ENCODE measurements around the gene TROAP. TPM values are rescaled to one million over a fixed set of nuclear protein-coding genes. Genes with fewer than 3 reads are reported as not detected.

The TROAP gene
- total RNA-seq, 2 experiments from 2014 or later = 141 to 150 TPM

DNA sequence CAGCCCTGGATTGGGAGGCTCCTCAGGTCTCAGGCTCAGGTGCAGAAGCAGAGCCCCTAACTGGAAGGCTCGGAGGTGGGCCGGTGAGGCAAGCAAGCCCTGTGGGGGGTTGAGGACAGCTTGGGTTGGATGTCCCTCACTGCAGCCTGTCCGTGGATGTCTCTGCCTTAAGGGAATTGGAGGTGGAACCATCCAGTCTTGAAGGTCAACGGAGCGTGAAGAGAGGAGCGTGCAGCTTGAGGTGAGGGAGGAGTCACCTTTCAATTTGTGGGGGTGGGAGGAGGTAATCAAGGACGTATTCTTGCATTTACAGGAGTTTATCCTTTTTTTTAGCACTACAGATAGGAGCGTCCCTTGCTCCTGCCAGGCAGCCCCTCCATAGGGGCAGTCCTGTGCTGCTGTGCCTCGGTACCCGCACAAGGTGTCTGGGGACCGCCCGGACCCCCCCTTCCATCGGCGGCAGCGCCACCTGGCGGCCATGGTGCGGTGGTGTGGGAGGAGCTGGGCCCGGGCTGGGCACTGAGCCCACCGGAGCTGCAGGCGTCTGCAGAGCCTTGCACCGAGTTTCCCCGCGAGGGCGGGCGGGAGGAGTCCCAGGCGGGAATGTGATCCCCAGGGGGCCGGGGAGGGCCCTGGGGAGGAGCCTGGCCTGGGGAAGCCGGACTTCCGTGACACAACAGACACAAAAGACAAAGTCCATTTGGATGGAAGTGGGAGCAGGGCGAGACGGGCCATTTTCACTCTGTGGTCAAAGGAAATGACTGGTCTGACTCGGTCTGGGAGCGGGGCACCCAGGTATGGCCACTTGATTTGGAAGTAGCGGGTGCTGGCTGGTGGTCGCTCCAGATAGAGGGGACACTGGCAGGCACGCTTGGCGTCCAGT is 24.5 kb downstream of the TROAP start:
- no peak overlapping the region for H3K27ac ChIP-seq (ENCODE audit: low read depth, low read length, poor library complexity, severe bottlenecking)
- no peaks in the 10 kb centered on the region for H3K79me2 ChIP-seq (ENCODE audit: insufficient read depth, low read depth, low read length)
- no TSS peak for BruUV-seq (replicated peaks)
- peak overlapping the region; percentile 63 for H3K4me3 ChIP-seq (ENCODE audit: low read depth, low read length, poor library complexity, severe bottlenecking)
- H3K9me2 ChIP-seq (ENCODE audit: insufficient read depth, low read length) = no peaks in the 10 kb centered on the region
- TF ChIP-seq EZH2phosphoT487 (IDR thresholded peaks at IDR 0.05; ENCODE audit: borderline replicate concordance, low read depth, low read length) = no peak
- TF ChIP-seq, protein P1, sequence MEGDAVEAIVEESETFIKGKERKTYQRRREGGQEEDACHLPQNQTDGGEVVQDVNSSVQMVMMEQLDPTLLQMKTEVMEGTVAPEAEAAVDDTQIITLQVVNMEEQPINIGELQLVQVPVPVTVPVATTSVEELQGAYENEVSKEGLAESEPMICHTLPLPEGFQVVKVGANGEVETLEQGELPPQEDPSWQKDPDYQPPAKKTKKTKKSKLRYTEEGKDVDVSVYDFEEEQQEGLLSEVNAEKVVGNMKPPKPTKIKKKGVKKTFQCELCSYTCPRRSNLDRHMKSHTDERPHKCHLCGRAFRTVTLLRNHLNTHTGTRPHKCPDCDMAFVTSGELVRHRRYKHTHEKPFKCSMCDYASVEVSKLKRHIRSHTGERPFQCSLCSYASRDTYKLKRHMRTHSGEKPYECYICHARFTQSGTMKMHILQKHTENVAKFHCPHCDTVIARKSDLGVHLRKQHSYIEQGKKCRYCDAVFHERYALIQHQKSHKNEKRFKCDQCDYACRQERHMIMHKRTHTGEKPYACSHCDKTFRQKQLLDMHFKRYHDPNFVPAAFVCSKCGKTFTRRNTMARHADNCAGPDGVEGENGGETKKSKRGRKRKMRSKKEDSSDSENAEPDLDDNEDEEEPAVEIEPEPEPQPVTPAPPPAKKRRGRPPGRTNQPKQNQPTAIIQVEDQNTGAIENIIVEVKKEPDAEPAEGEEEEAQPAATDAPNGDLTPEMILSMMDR (conservative IDR thresholded peaks at IDR 0.05; ENCODE audit: low read length) = peak; percentile 98
- H3K9me3 ChIP-seq (ENCODE audit: low read length) = no peaks in the 10 kb centered on the region
- peak overlapping the region; percentile 49; the same call in 1 of the 2 replicates for H2AFZ ChIP-seq (ENCODE audit: low read length)
- H3K4me2 ChIP-seq (ENCODE audit: low read length) = peak overlapping the region; percentile 88
- POLR2A ChIA-PET = interaction anchor here (0.6 to 0.9 kb wide), 3 partner anchors 11 to 1422 kb away, joined by 3 read pairs; no protein-coding TSS in a partner anchor
- CTCF ChIA-PET (ENCODE audit: unreplicated experiment) = interaction anchor here (0.5 to 1.7 kb wide), 5 partner anchors 10 to 19 kb away, joined by 3 to 8 read pairs (median 4); no protein-coding TSS in a partner anchor
- DNase-seq (ENCODE audit: low spot score) = peak; percentile 77
- intact Hi-C loops (cut with micrococcal nuclease; ENCODE audit: unreplicated experiment) = loop anchor here (5.0 kb wide), 1 partner anchor 160 kb away; the partner anchor contains the start of gene TUBA1A
- H3K36me3 ChIP-seq (ENCODE audit: insufficient read depth, low read length) = no peaks in the 10 kb centered on the region
- peaks cover 55% of the 10 kb centered on the region for H3K4me1 ChIP-seq (ENCODE audit: insufficient read depth, low read length, poor library complexity, severe bottlenecking)
- no peaks in the 10 kb centered on the region for H4K20me1 ChIP-seq (ENCODE audit: insufficient read depth, low read length)

DNA sequence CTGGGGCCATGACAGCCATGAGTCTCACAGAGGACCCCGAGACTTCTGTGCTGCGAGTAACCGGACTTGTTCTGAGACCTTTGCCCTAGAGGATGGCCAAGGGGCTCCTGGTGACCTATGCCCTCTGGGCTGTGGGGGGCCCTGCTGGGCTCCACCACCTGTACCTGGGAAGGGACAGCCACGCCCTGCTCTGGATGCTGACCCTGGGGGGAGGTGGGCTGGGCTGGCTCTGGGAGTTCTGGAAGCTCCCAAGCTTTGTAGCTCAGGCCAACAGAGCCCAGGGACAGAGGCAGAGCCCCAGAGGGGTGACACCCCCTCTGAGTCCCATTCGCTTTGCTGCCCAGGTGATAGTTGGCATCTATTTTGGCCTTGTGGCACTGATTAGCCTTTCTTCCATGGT is 25.7 kb downstream of the TROAP start:
- peaks cover 43% of the 10 kb centered on the region for H3K4me1 ChIP-seq (ENCODE audit: insufficient read depth, low read length, poor library complexity, severe bottlenecking)
- ChIA-PET POLR2A (interaction anchor here (0.9 kb wide), 1 partner anchor 10 kb away, joined by 3 read pairs; no protein-coding TSS in a partner anchor), CTCF (ENCODE audit: unreplicated experiment) (no interaction called here)
- H3K36me3 ChIP-seq (ENCODE audit: insufficient read depth, low read length) = no peaks in the 10 kb centered on the region
- no peaks in the 10 kb centered on the region for H4K20me1 ChIP-seq (ENCODE audit: insufficient read depth, low read length)
- no peaks in the 10 kb centered on the region for H3K9me3 ChIP-seq (ENCODE audit: low read length)
- DNase-seq (ENCODE audit: low spot score) = no peak
- no peak overlapping the region for H3K4me2 ChIP-seq (ENCODE audit: low read length)
- H3K4me3 ChIP-seq (ENCODE audit: low read depth, low read length, poor library complexity, severe bottlenecking) = no peak overlapping the region
- intact Hi-C loops (cut with micrococcal nuclease; ENCODE audit: unreplicated experiment) = loop anchor here (5.0 kb wide), 1 partner anchor 161 kb away; the partner anchor contains the start of gene TUBA1A
- no peaks in the 10 kb centered on the region for H3K79me2 ChIP-seq (ENCODE audit: insufficient read depth, low read depth, low read length)
- no peak overlapping the region for H2AFZ ChIP-seq (ENCODE audit: low read length)
- H3K27ac ChIP-seq (ENCODE audit: low read depth, low read length, poor library complexity, severe bottlenecking) = no peak overlapping the region
- no TSS peak for BruUV-seq (replicated peaks)
- no peak for TF ChIP-seq EZH2phosphoT487 (IDR thresholded peaks at IDR 0.05; ENCODE audit: borderline replicate concordance, low read depth, low read length)
- TF ChIP-seq, protein P1 (conservative IDR thresholded peaks at IDR 0.05; ENCODE audit: low read length) = no peak
- H3K9me2 ChIP-seq (ENCODE audit: insufficient read depth, low read length) = no peaks in the 10 kb centered on the region

All from OCI-LY7 (cell line).